Erythroblast (primary cell): ENCODE results near the gene RWDD1.
"Not testable (repeated sequence)": the region's sequence is repeated elsewhere in the genome, so short reads cannot be mapped to it uniquely, and the experiment has no call there.

Experiments used
- DNase-seq, 2 experiments: peaks; one replicate each; lab custom pipeline; 2025; lab: John Stamatoyannopoulos, UW
- GATA1 ChIP-seq: IDR thresholded peaks from 2 replicates; pipeline ENCODE4 v1.6.1; 2011; ENCODE audit warnings: low read depth, mild to moderate bottlenecking, control low read depth, low read length, moderate library complexity
- POLR2A ChIP-seq: IDR thresholded peaks from 2 replicates; pipeline ENCODE4 v1.6.1; 2011; ENCODE audit warnings: mild to moderate bottlenecking, low read length

Gene RWDD1

DNA sequence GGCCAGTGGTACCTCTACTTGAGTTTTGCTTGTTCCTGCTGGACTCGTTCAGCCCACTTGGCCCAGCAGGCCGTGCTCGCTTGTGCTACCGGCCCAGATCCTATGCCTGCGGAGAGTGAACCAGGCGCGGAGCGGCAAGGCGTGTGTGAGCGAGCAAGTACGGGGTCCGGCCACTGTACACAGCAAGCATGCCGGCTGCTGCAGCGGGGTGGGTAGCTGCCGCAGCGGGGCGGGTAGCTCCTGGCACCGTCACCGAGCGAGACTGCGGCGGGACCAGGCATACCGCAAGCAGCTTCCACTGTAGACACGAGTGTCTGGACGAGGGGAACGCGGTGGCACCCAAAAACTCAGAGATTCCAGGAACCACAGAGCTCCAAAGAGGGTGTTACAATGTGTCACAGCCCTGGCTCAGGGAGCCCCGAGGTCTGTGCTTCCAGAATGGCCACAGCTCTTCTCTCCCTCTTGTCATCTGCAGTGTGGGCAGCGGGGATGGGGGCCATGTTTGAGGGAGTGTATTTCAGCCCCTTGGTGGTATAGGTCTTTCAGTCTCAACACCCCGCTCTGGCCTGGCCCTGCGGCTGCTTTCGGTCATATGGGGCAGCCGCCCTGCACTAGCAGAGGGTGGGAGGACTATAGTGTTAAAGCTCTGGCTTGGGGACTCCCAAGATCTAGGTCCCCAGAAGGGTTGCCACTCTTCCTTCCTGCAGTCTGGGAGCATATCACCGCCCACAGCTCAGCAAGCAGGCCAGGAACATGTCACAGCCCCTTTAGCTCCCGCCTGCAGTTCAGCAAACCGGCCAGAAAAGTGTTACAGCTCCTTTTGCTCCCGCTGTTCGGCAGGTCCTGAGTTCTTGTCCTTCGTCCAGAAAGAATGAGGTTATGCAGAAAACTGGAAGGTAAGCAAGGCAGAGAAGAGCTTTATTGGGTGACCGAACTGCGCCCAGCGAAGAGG lies 6.1 kb upstream of the RWDD1 start:
- peak; percentile 31 to 35 for DNase-seq
- no peak for TF ChIP-seq GATA1

DNA sequence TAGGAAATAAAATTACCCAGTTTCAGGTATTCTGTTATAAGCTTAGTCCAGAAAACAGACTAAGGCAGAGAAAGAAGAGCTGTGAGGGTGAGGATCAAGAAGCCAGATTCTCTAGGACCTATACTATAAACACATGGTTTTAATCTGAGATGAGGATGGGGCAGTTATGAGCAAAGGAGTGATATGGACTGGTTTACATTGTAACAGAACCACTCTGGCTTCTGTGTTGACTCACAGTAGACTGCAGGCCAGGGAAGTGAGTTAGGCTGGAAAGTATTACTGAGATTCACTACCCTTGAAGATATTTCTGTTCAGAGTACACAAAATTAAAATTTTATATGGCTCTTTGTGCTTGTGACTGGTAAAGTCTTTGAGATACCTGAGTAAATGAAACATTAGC lies 3.2 kb upstream of the RWDD1 start:
- no peak for DNase-seq
- TF ChIP-seq POLR2A (no peak), GATA1 (no peak)

DNA sequence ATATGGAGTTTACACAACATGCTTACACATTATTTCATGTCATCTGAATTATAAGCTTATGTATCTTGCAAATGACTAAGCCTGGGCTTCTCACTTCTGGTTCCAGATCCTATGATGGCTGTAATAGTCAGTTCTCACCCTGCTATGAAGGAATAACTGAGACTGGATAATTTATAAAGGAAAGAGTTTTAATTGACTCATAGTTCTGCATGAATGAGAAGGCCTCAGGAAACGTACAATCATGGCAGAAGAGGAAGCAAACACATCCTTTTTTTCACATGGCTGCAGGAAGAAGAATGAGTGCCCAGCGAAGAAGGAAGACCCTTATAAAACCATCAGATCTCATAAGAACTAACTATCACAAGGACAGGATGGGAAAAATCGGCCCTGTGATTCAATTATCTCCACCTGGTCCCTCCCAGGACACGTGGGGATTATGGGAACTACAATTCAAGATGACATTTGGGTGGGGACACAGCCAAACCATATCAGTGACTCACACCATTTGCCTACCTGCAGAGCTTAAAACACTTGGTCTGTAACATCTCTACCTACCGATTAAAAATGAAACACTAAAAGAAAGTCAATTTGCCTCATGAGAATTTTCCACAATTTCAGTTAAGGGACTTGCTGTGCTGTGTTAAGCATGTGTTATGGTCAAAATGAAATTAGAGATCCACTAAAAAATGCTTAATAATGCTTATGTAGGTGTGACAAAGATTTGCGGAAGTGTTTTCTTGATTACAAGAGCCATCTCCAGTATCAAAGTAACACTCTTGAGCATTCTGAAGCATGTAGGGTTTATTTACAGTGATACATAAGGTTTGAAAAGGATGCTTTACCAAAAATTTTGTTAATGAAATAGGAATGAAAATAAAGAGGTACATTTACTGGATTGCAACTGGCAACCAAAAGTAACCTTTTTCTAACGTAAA lies 2.2 kb upstream of the RWDD1 start:
- no peak for TF ChIP-seq GATA1
- TF ChIP-seq POLR2A, result no peak
- DNase-seq, result no peak

DNA sequence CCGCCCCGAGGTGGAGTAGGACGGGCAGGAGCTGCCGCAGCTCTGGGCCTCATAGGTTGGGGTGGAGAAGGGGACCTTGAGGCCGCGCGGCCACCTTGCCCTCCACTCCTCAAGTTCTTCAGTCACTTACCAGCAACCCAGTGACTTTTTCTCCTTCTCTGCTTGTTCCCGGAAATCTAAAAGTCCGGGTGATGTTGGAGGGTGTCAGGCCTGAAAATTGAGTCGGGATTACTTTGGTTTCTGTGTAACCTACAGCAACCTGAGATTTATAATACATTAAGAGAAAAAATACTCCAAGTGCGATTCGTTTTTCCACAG lies 338 bp downstream of the RWDD1 start:
- DNase-seq, result no peak
- TF ChIP-seq POLR2A (no peak), GATA1 (no peak)

DNA sequence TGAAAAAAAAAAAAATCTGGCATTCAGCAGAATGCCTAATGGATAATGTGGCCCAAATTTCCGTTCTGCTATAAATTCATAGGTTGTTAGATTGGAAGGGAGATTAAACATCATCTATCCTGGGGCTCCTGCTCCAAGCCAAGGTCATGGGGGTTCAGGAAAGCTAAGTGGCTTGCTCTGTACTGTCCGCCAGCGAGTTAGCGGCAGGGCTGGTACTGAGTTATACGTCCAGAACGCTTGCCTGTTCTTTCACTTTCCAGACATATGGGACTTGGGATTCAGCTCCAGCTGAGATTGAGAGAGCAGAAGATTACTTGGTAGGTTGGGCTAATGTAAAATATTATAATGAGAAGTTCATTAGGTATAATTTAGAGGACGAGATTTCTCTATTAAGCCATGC lies 858 bp downstream of the RWDD1 start:
- no peak for TF ChIP-seq POLR2A
- no peak for TF ChIP-seq GATA1
- DNase-seq, result peak; percentile 40 to 48

DNA sequence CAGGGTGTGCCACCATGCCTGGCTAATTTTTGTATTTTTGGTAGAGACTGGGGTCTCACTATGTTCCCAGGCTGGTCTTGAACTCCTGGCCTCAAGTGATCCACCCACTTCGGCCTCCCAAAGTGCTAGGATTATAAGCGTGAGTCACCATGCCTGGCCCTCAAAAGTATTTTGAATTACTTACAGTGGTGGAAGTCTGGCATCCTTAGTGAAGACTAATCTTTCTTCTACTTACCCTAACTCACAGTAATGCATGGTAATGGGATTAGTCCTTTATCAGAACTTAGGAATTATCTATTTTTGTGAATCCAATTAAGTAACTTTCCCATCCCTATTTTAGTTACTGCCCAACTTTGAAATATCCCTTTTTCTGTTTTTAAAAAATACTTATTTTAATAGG lies 3.9 kb downstream of the RWDD1 start:
- no peak for DNase-seq
- TF ChIP-seq GATA1 (no peak), POLR2A (no peak)

DNA sequence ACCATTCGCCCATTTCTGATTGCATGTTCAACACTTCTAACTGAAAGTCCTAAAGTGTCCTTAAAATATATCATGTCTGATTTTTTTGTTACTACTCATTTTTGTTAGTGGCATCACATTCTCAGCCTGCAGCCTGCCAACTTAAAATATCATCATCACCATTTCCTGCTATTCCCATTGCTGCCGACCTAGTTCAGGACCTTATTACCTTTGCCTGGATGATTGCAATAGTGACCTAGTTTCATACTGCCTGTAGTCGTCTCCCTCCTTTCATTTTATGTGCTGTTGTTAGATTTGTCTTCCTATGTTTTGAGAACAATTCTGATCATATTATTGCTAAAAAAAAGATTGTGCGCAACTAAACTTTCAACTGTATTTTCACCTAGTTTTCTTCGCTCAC lies 6.2 kb downstream of the RWDD1 start:
- no peak for TF ChIP-seq POLR2A
- TF ChIP-seq GATA1, result no peak
- DNase-seq, result no peak

DNA sequence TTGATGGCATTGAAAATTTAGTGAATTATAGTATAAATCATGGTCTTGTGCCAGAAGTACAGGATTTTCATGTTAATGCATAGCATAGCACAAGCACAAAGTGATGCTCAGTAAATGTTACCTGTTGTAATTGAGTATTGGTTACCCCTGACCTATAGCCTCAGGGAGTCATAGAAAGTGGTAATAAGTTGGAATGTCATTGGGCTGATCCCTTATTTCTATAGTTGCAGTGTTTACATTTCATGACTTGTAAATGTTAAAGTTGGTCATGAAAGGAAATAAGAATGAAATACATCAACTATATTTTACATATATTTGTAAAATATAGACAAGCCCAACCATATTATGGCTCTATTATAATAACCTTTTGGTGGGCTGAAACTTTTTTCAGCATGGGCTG lies 7.0 kb downstream of the RWDD1 start:
- no peak for DNase-seq
- TF ChIP-seq POLR2A (no peak), GATA1 (no peak)

DNA sequence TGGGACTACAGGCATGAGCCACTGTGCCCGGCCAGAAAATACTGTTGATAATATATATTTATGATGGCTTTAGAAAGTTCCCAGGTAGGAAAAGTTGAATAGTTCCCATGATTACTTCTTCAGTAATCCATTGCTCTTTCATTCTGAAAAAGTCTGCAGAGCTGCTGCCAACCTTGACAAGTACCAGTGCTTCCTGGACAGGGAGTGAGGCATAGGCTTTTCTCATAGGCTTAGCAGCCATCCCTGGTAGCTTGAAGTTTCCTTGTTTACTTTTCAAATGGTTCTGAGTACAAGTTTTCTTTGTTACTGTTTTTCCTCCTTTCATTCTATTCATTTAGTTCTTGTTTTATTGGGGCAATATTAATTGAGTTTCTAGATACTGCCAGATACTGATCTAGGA lies 7.8 kb downstream of the RWDD1 start:
- no peak for DNase-seq
- no peak for TF ChIP-seq POLR2A
- TF ChIP-seq GATA1, result no peak

DNA sequence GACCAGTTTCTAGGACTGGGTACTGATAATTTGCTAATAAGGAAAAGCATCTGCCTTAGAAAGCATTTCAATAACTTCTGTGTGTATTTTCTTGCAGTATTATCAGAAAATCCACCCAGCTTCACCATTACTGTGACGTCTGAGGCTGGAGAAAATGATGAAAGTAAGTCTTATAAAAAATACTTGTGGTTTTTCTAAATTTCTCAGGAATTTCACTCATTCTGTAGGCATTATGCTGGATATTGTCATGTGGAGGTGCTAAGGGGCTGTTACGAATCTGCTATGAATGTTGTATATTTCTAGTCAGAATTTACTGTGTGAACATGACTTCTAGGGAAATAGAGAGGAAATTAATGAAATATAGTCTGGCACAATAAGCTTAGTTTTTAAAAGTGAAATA lies 8.9 kb downstream of the RWDD1 start:
- TF ChIP-seq POLR2A (no peak), GATA1 (no peak)

DNA sequence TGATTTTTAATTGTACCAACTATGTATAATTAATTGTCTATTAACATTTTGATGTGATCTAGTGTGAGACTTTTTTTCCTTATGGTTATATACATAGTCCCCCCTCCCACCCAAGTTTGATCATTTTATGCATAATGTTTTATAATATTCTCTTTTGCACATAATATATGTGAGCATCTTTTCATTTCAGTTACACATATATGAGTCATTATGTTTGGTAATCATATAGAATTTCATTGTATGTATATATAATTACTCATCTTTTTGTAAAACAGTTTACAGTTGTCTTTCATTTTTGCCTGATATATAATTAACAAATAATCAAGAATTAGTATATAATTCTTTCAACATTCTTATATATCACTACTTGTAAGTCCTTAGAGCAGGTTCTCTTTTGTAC lies 15.0 kb downstream of the RWDD1 start:
- TF ChIP-seq GATA1 (no peak), POLR2A (no peak)

More for the DNA sequence above, 8.9 kb downstream of the RWDD1 start:
- DNase-seq, result no peak

DNA sequence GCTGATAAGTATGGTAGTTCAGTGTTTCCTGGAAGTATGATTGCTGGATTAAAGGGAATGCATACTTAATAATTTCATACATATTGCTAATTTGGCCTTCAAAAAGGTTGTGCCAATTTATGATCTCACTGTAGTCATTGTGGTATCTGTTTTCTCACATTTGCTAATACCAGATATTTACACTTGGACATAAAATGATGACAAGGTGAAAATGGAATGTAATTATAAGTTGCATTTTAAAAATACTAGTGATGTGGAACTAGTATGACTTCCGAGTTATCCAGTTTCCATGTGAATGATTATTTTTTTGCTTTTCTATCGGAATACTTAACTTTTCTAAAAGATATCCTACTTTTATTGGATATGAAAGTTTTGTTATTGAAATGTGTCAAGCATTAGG lies 15.4 kb downstream of the RWDD1 start:
- DNase-seq, result no peak
- no peak for TF ChIP-seq GATA1
- TF ChIP-seq POLR2A, result no peak

More for the DNA sequence above, 15.0 kb downstream of the RWDD1 start:
- DNase-seq, result no peak

DNA sequence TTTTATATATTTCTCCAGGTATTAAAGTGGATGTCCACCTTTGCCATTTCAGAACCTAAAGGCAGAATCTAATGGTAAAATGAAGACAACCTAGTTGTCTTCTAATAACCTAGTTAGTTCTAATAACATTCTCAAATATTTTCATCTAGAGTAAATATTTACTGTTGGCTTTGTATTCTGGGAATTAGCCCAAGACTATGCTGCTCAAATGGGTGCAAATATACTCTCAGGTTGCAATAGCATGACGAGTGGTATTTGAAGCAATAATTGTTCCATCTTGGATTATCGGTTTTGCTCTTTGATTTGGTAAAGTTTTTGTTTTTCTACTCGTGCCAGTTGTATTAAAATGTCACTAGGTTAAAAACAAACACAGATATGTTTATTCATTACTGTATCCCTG lies 23.9 kb downstream of the RWDD1 start:
- no peak for DNase-seq
- TF ChIP-seq POLR2A (no peak), GATA1 (no peak)

DNA sequence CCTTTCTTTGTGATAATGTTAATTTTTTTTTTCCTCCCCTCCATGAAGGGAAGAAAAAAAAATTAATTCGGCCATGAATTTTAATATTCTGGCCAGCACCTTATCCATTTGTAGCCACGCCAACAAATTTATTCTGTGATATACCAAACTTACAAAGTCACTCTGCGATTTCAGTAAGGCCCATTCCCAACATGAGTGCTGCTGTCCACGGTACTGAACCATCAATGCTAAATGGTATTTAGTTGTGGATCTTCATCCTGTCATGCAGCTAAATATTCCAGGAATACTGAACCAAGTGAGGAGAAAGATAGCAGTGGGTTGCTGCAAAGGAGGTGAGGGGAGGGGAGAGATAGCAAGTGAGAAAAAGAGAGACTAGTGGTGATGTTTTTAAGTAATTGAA lies 25.5 kb downstream of the RWDD1 start:
- DNase-seq, result peak; percentile 15 to 23
- no peak for TF ChIP-seq POLR2A
- TF ChIP-seq GATA1, result no peak

DNA sequence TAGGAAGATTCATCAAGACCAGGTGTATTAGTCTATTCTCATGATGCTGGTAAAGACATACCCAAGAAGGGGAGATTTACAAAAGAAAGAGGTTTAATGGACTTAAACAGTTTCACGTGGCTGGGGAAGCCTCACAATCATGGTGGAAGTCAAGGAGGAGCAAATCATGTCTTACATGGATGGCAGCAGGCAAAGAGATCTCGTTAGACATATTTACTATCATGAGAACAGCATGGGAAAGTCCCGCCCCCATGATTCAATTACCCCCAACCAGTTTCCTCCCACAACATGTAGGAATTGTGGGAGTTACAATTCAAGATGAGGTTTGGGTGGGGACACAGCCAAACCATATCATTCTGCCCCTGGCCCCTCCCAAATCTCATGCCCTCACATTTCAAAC lies 32.6 kb downstream of the RWDD1 start:
- DNase-seq, result not testable (repeated sequence)

DNA sequence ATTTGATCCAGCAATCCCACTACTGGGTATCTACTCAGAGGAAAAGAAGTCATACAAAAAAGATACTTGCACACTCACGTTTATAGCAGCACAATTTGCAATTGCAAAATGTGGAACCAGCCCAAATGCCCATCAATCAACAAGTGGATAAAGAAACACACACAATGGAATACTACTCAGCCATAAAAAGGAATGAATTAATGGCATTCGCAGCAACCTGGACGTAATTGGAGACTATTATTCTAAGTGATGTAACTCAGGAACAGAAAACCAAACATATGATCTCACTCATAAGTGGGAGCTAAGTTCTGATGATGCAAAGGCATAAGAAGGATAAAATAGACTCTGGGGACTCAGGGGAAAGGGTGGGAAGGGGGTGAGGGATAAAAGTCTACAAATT lies 33.6 kb downstream of the RWDD1 start:
- not testable (repeated sequence) for DNase-seq
